OCI-M1 (cell line): Measurements from ENCODE around the gene COPG2.

Source experiments
- DNase-seq: peaks from one replicate; lab custom pipeline; 2025; lab: John Stamatoyannopoulos, UW

Gene COPG2

GRCh38 chr7:130500463-130500862, 168.1 kb downstream of the COPG2 start:
- no peak for DNase-seq

DNA sequence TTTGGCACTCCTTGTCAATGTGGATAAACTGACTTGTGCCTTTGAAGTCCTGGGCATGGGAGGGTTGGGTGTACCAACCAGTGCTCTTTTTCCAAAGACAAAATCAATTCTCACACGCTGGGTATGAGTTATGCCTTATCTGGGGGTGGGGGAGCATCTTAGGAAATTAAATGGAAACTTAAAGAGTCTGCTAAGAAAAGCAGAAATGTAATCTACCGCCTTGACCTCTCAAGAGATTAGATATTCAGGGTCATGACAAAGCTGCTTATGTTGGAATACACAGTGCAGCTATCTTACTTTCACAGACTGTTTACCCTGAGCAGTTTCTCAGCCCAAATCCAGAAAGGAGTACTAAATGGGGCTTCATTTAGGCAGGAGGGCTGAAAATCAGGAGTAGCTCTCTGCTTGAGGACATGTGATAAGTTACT, 174.1 kb downstream of the COPG2 start:
- peak; percentile 87 for DNase-seq

GRCh38 chr7:130493275-130493873, 175.2 kb downstream of the COPG2 start:
- DNase-seq, result peak; percentile 39

GRCh38 chr7:130492523-130493274, 175.8 kb downstream of the COPG2 start:
- DNase-seq, result no peak

DNA sequence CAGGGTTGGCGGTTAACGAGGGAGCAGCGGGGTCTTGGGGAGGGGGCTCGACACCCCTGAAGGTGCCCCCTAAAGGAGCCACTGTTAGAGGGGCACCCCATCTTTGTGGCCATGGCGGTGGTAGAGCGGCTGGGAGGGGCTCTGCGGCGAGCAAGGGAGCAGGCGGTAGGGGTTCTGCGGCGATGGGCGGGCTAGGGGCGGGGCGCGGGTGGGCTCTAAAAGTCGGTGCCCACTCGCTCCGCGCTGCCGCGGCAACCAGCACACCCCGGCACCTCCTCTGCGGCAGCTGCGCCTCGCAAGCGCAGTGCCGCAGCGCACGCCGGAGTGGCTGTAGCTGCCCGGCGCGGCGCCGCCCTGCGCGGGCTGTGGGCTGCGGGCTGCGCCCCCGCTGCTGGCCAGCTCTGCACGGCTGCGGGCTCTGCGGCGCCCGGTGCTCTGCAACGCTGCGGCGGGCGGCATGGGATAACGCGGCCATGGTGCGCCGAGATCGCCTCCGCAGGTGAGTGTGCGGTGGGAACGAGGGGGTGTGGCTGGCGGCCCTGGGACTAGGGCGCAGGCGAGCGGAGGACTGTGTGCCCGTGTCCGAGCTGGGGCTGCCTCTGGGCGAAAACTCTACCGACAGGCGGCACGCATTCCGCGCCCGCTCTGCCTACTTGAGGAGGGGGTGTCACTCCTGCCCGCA, 176.6 kb downstream of the COPG2 start, which contains the start of gene MEST:
TSS of gene MEST (plus strand) at position 245 of the 682 bp plus-strand sequence. CDS start at position 474, 229 bp downstream.
- DNase-seq, result no peak

DNA sequence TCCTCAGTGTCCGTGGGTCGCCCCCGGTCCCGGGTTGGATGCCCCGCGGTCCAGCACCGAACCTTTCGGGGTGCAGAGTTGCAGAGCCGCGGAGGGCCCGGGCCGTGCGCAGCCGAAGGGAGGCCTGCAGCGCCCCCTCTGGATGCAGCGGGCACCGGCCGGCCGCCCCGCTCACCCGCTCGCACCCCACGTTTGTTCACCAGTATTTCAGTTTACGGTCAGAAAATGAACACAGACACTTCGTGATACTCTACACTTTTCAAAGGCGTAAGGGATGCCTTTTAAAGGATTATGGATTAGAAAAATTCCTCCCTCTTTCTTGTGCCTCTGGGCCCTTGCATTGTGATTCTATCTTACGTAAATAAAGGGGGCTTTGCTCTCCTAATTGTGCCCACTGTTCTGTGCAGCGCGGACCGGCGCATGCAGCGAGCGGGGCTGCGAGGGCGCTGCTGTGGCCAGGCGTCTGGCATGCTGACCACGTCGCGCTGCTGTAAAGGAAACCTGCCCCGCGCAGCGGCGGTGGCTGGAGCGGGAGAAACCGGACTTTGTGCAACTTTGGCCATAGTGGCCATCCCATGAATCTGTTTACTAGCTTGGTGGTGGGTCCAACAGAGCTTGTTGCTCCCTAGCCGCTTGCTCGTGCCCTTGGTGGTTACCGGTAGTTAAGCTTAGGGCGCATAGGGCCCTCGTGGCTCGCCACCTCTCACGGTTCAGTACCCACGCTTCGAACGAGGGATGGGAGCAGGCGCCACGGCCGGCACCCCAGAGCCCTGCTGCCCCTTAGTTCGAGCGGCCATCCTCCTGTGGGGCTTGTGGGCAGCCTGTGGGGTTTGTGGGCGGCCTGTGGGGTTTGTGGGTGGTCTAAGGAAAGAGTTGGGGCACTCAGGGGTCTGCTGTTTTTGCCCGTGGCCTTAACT, 177.4 kb downstream of the COPG2 start:
- DNase-seq, result no peak

- DNase-seq, result no peak
Measured at GRCh38 chr7:130490311-130490791, 178.2 kb downstream of the COPG2 start.

- peak; percentile 20 for DNase-seq
Measured at GRCh38 chr7:130489140-130489983, 179.2 kb downstream of the COPG2 start.

DNA sequence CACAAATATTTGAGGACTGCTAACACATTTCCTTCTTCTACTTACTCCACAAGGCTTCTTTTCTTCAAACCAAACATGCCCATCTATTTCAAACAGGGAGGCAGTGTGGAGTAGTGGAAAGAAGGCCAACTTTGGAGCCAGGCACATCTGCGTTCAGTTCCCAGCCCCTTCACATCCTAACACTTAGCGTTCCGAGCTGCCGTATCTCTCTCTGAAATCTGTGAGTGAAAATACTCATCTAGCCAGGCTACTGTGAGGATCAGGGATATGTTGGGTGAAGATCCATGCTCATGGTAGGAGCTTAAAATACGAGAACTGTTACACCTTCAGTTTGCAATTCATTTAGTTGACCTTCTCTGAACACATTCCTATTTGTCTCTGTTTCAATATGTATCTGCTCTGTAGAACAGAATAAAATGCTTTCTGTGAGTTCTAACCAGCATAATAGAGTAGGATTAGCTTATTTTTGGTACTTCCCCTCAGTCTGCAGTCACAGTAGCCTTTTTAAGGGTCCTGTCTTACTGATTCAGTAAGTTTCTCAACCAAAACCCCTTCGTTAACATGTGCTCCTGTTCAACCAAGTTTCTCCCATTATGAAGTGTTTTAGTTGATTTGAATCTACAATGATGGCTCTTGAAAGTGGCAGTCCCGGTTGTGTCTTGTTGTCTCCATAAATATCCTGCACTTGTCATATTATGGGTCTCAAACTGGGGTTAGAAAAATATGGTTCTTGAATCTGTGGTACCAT, 180.0 kb downstream of the COPG2 start:
- no peak for DNase-seq

DNA sequence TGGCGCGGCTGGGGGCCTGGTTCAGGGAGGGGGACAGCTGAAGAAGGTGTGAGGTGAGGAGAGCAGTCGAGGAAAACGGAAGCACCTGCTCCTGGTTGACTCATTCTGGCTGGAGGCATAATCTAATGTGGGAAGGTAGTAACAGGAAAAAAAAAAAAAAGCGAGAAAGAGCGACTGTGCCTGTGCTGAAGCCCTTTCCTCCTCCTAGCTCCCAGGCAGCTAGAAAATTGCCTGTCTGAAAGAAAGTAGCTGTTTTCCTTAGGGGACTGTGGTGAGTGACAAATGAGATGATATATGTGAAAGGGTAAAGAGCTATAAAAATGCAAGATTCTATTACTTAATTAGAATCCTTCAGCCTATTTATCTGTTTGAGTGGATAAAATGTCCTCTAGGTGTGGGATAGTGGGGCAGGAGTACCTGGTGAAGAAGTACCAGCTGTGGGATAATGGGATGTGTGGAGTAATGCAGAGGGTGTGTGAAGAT, 181.6 kb downstream of the COPG2 start:
- DNase-seq, result peak; percentile 51

DNA sequence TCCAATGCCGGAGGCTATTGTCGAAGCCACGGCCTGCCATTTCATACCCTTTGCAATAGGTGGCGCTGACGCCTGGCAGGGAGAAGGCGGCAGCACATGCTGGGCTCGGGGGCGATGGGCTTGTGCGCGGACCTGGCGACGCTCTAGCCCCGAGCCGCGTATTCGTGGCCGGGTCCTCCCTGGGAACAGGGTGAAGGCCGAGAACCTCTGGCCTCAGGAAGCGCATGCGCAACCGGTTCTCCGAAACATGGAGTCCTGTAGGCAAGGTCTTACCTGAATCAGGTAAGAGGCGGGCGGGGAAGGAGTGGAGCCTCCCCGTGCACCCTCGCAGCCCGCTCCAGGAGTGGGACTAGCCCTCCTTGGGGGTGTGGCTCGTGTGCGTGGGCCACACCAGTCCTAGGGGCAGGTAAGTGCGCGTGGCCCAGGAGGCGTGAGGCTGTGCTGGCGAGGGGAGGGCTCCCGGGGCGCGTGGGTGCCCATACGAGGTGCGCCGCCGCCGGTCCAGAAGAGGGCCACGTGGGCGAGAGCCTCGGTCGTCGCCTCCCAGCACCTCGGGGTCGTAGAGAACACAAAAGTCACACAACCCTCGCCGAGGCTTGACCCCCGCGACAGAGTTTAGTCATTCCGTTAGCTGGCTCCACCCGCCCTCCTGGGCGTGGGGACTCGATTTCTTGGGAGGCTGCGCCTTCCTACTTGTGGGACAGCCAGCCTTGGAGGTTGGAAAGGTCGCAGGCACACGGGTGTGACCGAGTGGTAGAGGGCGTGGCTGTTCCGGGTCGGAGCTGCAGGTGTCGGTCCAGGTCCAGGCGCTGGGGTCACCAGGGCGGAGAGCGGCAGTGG, 182.2 kb downstream of the COPG2 start:
- peak; percentile 95 for DNase-seq

DNA sequence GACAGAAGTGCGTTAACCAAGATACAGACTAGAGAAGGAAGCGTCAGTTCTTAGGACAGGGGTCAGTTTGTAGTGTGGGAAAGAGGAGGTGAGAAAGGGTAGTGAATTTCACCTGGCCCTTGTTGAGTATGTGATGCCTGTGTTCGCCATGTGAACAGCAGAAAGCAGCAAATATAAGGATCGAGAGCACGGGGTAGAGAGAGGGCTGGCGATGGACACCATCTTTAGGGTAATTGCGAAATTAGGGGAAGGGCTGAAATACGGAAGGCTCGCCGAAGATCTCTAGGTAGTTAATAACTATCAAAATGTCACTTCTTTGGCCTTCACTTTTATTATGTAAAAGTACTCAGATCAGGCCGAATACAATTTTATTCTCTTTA, 182.8 kb downstream of the COPG2 start:
- DNase-seq, result no peak

DNA sequence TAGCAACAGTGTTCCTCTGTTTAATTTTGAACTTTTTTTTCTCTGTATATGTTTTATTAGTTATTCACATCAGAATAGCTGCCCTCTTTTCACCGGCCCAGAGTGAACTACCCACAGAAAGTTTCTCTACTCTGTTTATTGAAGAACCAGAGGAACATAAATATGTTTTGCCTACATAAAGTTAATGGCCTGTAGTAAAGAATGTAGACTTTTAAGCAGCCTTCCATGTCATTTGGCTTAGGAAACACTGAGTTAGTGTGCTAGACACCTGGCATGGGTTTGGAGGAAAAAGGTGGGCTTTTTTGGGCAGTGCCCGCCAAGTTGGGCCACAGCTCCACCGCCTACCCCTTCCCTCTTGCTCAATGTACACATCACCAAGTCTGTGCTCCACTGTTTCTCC, 185.5 kb downstream of the COPG2 start:
- DNase-seq, result no peak

DNA sequence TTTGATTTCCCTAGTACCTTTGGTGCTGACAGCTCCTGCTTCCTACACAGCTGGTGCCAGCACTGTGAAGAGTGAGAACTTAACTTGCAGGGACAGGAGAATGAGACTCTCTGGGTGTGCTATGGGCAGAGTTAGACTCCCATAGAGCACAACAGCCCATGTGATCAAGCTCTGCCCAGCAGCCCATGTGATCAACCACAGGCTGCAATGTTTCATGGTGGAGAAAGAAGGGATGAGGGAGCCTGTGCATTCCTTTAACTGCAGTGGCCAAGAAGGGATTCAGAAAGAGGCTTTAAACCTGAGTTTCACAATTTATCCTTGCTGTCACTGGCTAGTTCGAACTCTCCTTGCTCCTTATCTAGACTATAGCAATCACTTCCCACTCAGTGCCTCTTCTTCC, 186.7 kb downstream of the COPG2 start:
- DNase-seq, result peak; percentile 17

GRCh38 chr7:130479716-130480400, 188.7 kb downstream of the COPG2 start:
- no peak for DNase-seq

DNA sequence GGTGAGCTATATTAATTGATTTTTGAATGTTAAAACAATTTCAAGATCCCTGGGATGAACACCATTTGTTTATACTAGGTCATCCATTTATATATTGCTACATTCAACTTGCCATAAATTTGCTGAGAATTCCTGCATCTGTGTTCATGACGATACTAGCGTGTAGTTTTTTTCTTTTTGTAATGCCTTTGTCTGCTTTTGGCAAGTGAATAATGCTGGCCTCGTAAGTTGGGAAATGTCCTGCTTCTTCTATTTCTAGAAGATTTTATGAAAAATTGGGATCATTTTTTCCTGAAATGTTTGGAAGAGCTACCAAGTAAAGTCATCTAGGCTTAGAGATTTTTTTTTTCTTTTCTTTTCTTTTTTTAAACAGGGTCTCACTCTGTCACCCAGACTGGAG, 189.6 kb downstream of the COPG2 start:
- no peak for DNase-seq

GRCh38 chr7:130476297-130477150, 192.0 kb downstream of the COPG2 start:
- DNase-seq, result no peak

DNA sequence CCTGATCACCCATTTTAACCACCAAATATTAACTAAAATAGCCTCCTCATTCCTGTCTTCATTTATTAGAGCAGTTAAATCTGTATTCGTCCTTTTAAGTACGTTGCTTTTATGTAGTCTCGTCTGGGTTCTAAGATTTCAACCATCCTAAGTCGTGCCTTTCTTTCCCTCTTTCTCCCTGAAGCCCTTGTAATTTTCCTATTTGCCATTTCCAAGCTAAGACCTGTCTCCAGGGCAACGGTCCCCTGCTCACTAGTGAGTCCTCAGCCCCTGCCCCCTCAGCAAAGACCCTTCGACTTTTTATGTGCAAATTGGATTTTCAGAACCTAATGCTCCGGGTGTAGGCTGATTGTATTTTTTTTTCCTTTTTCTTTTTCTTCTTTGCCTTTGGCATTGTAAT, 192.8 kb downstream of the COPG2 start:
- no peak for DNase-seq
